Astrocyte (in vitro differentiated cells and primary cell): ENCODE data around the gene FSTL1. TPM values are rescaled to one million over a fixed set of nuclear protein-coding genes. Genes with fewer than 3 reads are reported as not detected.
"Not testable (repeated sequence)": the region's sequence is repeated elsewhere in the genome, so short reads cannot be mapped to it uniquely, and the experiment has no call there.

Experiments used
- DNase-seq: peaks from one replicate; pipeline ENCODE4 v3.0.0-alpha.2; 2010; ENCODE audit warnings: low read depth
- FAIRE-seq: peaks from 2 replicates; lab custom pipeline; 2011; peaks lifted over from hg19 to GRCh38; lab: Jason Lieb, UNC
- H2AFZ ChIP-seq: 2 replicates; pipeline ENCODE4 v1.6.0; 2012; ENCODE audit warnings: low read depth, low read length, inconsistent platforms
- H3K27ac ChIP-seq: 2 replicates; pipeline ENCODE4 v1.5.1; 2011; ENCODE audit warnings: low read depth, low read length, inconsistent platforms
- H3K27me3 ChIP-seq: 2 replicates; pipeline ENCODE4 v1.6.0; 2011; ENCODE audit warnings: low read length, inconsistent platforms; ENCODE audit not compliant: insufficient read depth
- H3K36me3 ChIP-seq: 2 replicates; pipeline ENCODE4 v1.5.1; 2011; ENCODE audit warnings: low read length, inconsistent platforms; ENCODE audit not compliant: insufficient read depth
- H3K4me1 ChIP-seq: 2 replicates; pipeline ENCODE4 v1.5.1; 2011; ENCODE audit warnings: low read length, inconsistent platforms; ENCODE audit not compliant: insufficient read depth
- H3K4me2 ChIP-seq: 2 replicates; pipeline ENCODE4 v1.6.0; 2012; ENCODE audit warnings: low read length, inconsistent platforms
- H3K4me3 ChIP-seq: 2 replicates; pipeline ENCODE4 v1.5.1; 2011; ENCODE audit warnings: low read depth, mild to moderate bottlenecking, low read length, inconsistent platforms; ENCODE audit not compliant: insufficient read depth
- H3K79me2 ChIP-seq: 2 replicates; pipeline ENCODE4 v1.6.0; 2012; ENCODE audit warnings: mild to moderate bottlenecking, low read length, inconsistent platforms; ENCODE audit not compliant: insufficient read depth
- H3K9ac ChIP-seq: 2 replicates; pipeline ENCODE4 v1.6.0; 2012; ENCODE audit warnings: mild to moderate bottlenecking, low read length, inconsistent platforms
- H3K9me3 ChIP-seq: 2 replicates; pipeline ENCODE4 v1.5.1; 2012; ENCODE audit warnings: low read depth, mild to moderate bottlenecking, low read length, inconsistent platforms; ENCODE audit not compliant: insufficient read depth
- H4K20me1 ChIP-seq: 2 replicates; pipeline ENCODE4 v1.6.0; 2012; ENCODE audit warnings: low read length, inconsistent platforms; ENCODE audit not compliant: insufficient read depth
- H3K27ac Mint-ChIP-seq: one replicate; pipeline ENCODE4 v1.8.0; 2021; ENCODE audit warnings: mild to moderate bottlenecking, mixed read lengths; ENCODE audit not compliant: unreplicated experiment
- H3K27me3 Mint-ChIP-seq: one replicate; pipeline ENCODE4 v1.8.0; 2021; ENCODE audit warnings: low read depth, mixed read lengths; ENCODE audit not compliant: unreplicated experiment
- H3K36me3 Mint-ChIP-seq: one replicate; pipeline ENCODE4 v1.8.0; 2021; ENCODE audit warnings: low read depth, mixed read lengths; ENCODE audit not compliant: unreplicated experiment
- H3K4me1 Mint-ChIP-seq: one replicate; pipeline ENCODE4 v1.8.0; 2021; ENCODE audit warnings: low read depth, mixed read lengths; ENCODE audit not compliant: unreplicated experiment
- H3K4me3 Mint-ChIP-seq: one replicate; pipeline ENCODE4 v1.8.0; 2021; ENCODE audit warnings: mild to moderate bottlenecking, moderate library complexity, mixed read lengths; ENCODE audit not compliant: unreplicated experiment
- H3K9me3 Mint-ChIP-seq: one replicate; pipeline ENCODE4 v1.8.0; 2021; ENCODE audit warnings: mild to moderate bottlenecking, mixed read lengths; ENCODE audit not compliant: unreplicated experiment
- EZH2 ChIP-seq: IDR thresholded peaks from 2 replicates; pipeline ENCODE4 v1.6.1; 2012; ENCODE audit warnings: mild to moderate bottlenecking, low read length, inconsistent platforms; ENCODE audit not compliant: insufficient read depth
- total RNA-seq: library from RNA; stranded (reverse); gene quantifications from 2 replicates; pipeline ENCODE4 v1.2.1, GENCODE V29; 2021
- TF ChIP-seq, protein P1 (sequence below): IDR thresholded peaks from 2 replicates; pipeline ENCODE4 v1.5.1; 2011; ENCODE audit warnings: low read depth, mild to moderate bottlenecking, inconsistent platforms, low read length, moderate library complexity; ENCODE audit not compliant: insufficient read depth

FSTL1 gene
- total RNA-seq, 1 donor from 2014 or later, result 1,010 TPM

DNA sequence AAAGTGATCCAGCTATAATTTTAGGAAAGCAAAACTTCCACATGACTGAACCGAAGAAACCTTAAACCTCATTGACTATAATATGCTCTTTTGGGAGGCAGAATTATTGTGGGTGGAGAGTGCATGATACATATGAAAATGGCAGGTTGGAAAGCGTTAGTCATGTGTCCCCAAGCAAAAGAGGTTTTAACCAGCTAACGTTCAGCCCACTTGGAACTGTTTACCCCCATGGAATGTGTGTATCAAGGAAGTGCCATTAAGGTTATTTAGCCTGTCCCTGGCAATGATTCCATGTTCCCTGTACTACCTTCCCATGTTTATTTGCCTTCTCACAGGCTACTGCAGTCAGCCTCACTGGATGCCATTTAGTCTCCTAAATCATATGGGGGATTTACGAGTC is 57.5 kb downstream of the FSTL1 start:
- H3K36me3 Mint-ChIP-seq, result peaks cover 22% of the 10 kb centered on the region

DNA sequence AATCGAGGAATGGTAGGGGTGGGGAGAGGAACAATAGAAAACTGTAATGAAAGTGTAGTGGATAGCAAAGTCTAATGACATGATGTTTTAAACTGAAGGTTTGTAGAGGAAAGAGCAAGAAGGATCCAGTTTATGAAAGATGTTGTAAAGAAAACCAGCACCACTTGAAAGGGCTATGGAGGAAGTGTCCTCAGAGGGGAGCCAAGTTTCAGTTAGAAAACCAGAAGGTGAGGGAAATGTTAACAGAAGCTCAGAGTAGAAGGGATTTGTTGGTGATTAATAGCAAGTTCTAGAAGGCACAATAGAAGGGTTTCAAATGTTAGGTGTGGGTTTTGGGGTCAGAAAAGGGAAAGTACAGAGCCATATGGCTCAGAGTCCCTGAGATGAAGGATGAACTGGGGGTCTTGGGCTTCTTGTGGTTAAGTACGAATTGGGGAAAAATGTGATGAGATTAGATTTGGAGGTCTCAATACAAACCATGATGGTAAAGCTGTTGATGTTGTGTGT is 67.8 kb downstream of the FSTL1 start:
- Histone ChIP-seq H3K9me3 (no peaks in the 10 kb centered on the region), H4K20me1 (no peaks in the 10 kb centered on the region), H2AFZ (no peak overlapping the region), H3K36me3 (no peaks in the 10 kb centered on the region), H3K9ac (no peak overlapping the region), H3K4me2 (no peak overlapping the region), H3K4me1 (no peaks in the 10 kb centered on the region), H3K27me3 (no peaks in the 10 kb centered on the region), H3K79me2 (no peaks in the 10 kb centered on the region), H3K4me3 (no peak overlapping the region), H3K27ac (no peak overlapping the region)
- DNase-seq, result no peak
- no peak overlapping the region for H3K27ac Mint-ChIP-seq
- FAIRE-seq, result no peak
- H3K36me3 Mint-ChIP-seq, result no peaks in the 10 kb centered on the region
- H3K4me1 Mint-ChIP-seq, result no peaks in the 10 kb centered on the region
- no peak for TF ChIP-seq EZH2
- TF ChIP-seq, protein P1, sequence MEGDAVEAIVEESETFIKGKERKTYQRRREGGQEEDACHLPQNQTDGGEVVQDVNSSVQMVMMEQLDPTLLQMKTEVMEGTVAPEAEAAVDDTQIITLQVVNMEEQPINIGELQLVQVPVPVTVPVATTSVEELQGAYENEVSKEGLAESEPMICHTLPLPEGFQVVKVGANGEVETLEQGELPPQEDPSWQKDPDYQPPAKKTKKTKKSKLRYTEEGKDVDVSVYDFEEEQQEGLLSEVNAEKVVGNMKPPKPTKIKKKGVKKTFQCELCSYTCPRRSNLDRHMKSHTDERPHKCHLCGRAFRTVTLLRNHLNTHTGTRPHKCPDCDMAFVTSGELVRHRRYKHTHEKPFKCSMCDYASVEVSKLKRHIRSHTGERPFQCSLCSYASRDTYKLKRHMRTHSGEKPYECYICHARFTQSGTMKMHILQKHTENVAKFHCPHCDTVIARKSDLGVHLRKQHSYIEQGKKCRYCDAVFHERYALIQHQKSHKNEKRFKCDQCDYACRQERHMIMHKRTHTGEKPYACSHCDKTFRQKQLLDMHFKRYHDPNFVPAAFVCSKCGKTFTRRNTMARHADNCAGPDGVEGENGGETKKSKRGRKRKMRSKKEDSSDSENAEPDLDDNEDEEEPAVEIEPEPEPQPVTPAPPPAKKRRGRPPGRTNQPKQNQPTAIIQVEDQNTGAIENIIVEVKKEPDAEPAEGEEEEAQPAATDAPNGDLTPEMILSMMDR, result no peak
- H3K4me3 Mint-ChIP-seq, result no peak overlapping the region
- peaks cover 4% of the 10 kb centered on the region for H3K9me3 Mint-ChIP-seq
- no peaks in the 10 kb centered on the region for H3K27me3 Mint-ChIP-seq

More for the DNA sequence above, 57.5 kb downstream of the FSTL1 start:
- Histone ChIP-seq H3K27ac (no peak overlapping the region), H3K9me3 (no peaks in the 10 kb centered on the region), H3K36me3 (peaks cover 47% of the 10 kb centered on the region), H3K27me3 (no peaks in the 10 kb centered on the region), H3K9ac (no peak overlapping the region), H4K20me1 (peaks cover 23% of the 10 kb centered on the region), H3K4me3 (no peak overlapping the region), H2AFZ (no peak overlapping the region), H3K4me1 (no peaks in the 10 kb centered on the region), H3K4me2 (no peak overlapping the region), H3K79me2 (no peaks in the 10 kb centered on the region)
- FAIRE-seq (no peak), DNase-seq (no peak)
- TF ChIP-seq EZH2, result no peak
- TF ChIP-seq, protein P1, result no peak
- H3K9me3 Mint-ChIP-seq, result no peaks in the 10 kb centered on the region
- H3K4me1 Mint-ChIP-seq, result no peaks in the 10 kb centered on the region
- H3K4me3 Mint-ChIP-seq, result no peak overlapping the region
- H3K27me3 Mint-ChIP-seq, result no peaks in the 10 kb centered on the region
- H3K27ac Mint-ChIP-seq, result no peak overlapping the region

DNA sequence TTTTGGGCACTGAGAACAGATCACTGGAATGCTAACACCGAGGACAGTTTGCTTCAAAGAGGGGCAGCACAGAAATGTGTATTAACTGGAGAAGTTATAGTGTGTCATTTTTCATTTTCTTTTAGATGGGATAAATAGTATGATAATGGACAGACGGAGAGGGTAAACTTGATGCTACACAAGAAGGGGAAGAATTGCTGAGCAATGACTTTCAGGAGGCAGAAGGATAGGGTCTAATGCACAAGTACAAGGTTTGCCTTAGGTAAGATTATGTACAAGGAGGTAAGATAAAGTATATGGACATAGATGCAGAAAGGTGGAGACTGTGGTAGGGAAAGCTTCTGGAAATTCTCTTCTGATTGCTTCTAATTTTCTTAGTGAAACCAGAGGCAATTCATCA is 69.3 kb downstream of the FSTL1 start:
- Histone ChIP-seq H3K4me2 (no peak overlapping the region), H4K20me1 (no peaks in the 10 kb centered on the region), H3K9me3 (no peaks in the 10 kb centered on the region), H3K4me3 (no peak overlapping the region), H2AFZ (no peak overlapping the region), H3K27ac (no peak overlapping the region), H3K27me3 (no peaks in the 10 kb centered on the region), H3K79me2 (no peaks in the 10 kb centered on the region), H3K36me3 (no peaks in the 10 kb centered on the region), H3K9ac (no peak overlapping the region), H3K4me1 (no peaks in the 10 kb centered on the region)
- Mint-ChIP-seq H3K4me3 (no peak overlapping the region), H3K9me3 (peaks cover 4% of the 10 kb centered on the region), H3K27ac (no peak overlapping the region), H3K27me3 (no peaks in the 10 kb centered on the region), H3K4me1 (no peaks in the 10 kb centered on the region), H3K36me3 (no peaks in the 10 kb centered on the region)
- TF ChIP-seq, protein P1, result no peak
- no peak for TF ChIP-seq EZH2
- DNase-seq (no peak), FAIRE-seq (no peak)

DNA sequence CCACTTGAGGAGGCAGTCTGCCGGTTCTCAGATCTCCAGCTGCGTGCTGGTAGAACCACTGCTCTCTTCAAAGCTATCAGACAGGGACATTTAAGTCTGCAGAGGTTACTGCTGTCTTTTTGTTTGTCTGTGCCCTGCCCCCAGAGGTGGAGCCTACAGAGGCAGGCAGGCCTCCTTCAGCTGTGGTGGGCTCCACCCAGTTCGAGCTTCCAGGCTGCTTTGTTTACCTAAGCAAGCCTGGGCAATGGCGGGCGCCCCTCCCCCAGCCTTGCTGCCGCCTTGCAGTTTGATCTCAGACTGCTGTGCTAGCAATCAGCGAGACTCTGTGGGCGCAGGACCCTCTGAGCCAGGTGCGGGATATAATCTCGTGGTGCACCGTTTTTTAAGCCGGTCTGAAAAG is 72.8 kb downstream of the FSTL1 start:
- FAIRE-seq, H3K4me1 Mint-ChIP-seq: not testable (repeated sequence)

More for the DNA sequence above, 72.8 kb downstream of the FSTL1 start:
- H3K27me3 Mint-ChIP-seq, DNase-seq, H2AFZ ChIP-seq, H3K4me1 ChIP-seq, H4K20me1 ChIP-seq, H3K4me3 Mint-ChIP-seq, H3K36me3 ChIP-seq, H3K27ac ChIP-seq, H3K9ac ChIP-seq, H3K36me3 Mint-ChIP-seq, H3K9me3 ChIP-seq, H3K79me2 ChIP-seq, H3K27me3 ChIP-seq, H3K4me2 ChIP-seq, H3K4me3 ChIP-seq, H3K27ac Mint-ChIP-seq, H3K9me3 Mint-ChIP-seq: not testable (repeated sequence)
